GM18951 (cell line): ENCODE data around the gene MAPK1.
"Not testable (repeated sequence)": the region's sequence is repeated elsewhere in the genome, so short reads cannot be mapped to it uniquely, and the experiment has no call there.

Source experiments
- POLR2A ChIP-seq: IDR thresholded peaks from 4 replicates; pipeline ENCODE4 v1.6.1; 2011; ENCODE audit warnings: mild to moderate bottlenecking; ENCODE audit not compliant: insufficient read length, insufficient read depth; ENCODE audit errors: extremely low read depth
- in situ Hi-C: fragments of 300-500 bp; cut with MboI; formaldehyde crosslinking; loops from one replicate; pipeline ENCODE4 v1.12.0; 2022; ENCODE audit warnings: low sequenced_read_pairs, mixed read lengths, inconsistent platforms; ENCODE audit not compliant: unreplicated experiment

The MAPK1 gene

DNA sequence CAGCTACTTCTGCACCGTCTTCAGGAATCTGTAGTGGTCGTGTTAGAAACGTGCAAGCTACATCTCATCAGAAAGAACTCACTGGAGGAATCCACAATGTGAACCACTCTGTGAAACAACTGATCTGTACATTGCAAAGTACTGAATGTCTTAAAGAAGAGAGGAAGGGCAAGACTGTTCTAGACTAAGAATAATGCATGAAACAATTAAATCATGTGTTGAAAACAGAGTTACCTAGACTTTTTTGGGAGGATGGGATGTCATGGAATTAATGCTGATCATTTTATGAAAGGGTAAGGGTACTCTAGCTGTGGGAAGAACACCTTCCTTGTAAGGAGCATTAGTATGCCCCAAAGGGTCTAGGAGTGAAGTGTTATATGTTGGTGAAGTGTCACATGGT lies 71.2 kb downstream of the MAPK1 start:
- no peak for TF ChIP-seq POLR2A
- in situ Hi-C loops: no loop called here

DNA sequence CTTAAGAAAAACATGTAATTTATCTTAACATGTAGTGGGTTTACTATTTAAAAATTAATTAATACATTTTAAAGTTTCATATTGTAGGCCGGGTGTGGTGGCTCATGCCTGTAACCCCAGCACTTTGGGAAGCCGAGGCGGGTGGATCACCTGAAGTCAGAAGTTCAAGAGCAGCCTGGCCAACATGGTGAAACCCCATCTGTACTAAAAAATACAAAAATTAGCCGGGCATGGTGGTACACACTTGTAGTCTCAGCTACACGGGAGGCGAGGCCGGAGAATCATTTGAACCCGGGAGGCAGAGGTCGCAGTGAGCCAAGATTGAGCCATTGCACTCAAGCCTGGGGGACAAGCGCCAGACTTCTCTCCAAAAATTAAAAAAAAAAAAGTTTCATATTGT lies 73.7 kb downstream of the MAPK1 start:
- in situ Hi-C loops: not testable (repeated sequence)

DNA sequence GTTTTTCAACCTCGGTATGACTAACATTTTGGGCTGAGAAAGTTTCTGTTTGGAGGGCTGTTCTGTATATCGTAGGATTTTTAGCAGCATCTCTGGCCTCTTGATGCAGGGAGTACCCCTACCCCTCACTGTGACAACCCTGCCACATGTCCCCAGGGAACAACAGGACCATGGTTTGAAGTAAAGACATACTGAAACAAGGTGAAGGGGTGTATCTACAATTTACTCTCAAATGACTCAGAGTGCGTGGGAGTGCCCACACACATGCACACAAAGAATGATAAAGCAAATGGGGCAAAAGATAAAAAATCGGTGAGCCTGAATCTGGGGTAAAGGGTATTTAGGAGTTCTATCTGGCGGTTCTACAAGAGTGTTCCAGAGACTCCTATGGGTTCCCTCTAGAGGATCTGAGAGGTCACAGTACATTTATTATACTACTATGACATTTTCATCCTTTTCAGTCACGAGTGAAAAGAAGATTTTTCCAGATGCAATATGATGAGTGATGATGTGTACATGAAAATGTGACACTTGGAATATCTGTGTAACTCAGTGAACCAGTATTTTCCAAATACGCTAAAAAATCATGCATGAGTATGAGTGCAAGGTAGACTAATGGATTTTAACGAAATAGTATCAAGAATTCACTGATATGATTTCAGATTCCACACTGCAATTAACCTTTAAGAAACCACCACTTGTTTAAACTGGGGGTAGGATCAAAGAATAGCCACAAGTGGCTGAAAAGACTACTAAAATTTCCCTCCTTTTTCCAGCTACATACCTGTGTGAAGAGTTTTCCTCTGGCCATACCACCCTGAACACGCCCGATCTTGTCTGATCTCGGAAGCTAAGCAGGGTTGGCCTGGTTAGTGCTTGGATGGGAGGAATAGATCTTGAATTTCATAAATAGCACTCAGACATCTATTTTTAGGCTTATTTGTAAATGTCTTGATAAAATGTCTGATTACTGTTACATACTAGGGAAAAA lies 75.5 kb downstream of the MAPK1 start:
- in situ Hi-C loops: no loop called here
- no peak for TF ChIP-seq POLR2A

- in situ Hi-C loops: not testable (repeated sequence)
Observed at GRCh38 chr22:21790849-21791610, 76.4 kb downstream of the MAPK1 start.

DNA sequence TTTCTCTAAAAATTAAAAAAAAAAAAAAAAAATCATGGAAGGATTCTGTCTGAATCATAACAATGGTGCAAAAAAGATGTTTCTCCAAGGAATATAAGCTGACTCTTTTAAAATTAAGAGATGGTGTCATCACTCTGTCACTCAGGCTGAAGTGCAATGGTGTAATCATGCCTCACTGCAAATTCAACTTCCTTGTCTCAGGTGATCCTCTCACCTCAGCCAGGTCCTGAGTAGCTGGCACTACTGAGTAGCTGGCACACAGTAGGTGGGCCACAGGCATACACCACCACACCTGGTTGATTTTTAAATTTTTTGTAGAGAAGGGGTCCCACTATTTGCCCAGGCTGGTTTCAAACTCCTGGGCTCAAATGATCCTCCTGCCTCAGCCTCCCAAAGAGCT lies 77.1 kb downstream of the MAPK1 start:
- no peak for TF ChIP-seq POLR2A
- in situ Hi-C loops: no loop called here

DNA sequence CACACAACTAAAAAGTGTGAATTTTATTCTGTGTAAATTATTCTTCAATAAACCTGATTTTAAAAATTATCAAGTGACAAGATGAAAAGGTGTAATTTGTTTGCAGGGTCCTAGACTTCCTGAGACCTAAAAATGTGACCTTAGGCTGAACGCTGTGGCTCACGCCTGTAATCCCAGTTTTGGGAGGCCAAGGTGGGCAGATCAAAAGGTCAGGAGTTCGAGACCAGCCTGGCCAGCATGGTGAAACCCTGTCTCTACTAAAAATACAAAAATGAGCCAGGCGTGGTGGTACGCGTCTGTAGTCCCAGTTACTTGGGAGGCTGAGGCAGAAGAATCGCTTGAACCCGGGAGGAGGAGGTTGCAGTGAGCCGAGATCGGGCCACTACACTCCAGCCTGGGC lies 79.9 kb downstream of the MAPK1 start:
- in situ Hi-C loops: not testable (repeated sequence)

DNA sequence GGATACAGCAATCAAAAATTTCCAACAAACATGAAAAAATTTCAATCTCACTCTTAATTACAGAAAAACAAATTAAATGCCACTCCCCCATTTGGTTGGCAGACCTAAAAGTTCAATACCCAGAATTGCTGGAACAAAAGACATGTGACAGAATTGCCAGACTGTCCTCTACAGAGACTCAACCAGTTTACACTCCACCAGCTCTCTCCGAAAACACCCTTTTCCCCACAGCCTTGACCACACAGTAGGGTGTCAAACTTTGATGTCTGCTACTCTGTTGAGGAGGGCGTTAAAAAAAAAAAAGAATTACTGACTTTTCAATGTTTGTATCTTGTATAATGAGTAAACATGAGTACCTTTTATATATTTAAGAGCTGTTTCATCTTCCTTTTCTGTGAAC lies 87.2 kb downstream of the MAPK1 start:
- TF ChIP-seq POLR2A: no peak
- in situ Hi-C loops: no loop called here

GRCh38 chr22:21779444-21779843 lies 88.0 kb downstream of the MAPK1 start:
- in situ Hi-C loops: no loop called here
- TF ChIP-seq POLR2A: no peak

- in situ Hi-C loops: no loop called here
- TF ChIP-seq POLR2A: no peak
Observed at GRCh38 chr22:21778705-21779363, 88.6 kb downstream of the MAPK1 start.

- no peak for TF ChIP-seq POLR2A
- in situ Hi-C loops: no loop called here
Observed at GRCh38 chr22:21771631-21771976, 95.8 kb downstream of the MAPK1 start.

- TF ChIP-seq POLR2A: no peak
Observed at GRCh38 chr22:21768435-21768834, 99.0 kb downstream of the MAPK1 start.

GRCh38 chr22:21766691-21767462 lies 100.6 kb downstream of the MAPK1 start:
- in situ Hi-C loops: no loop called here
- TF ChIP-seq POLR2A: no peak

More at GRCh38 chr22:21768435-21768834, 99.0 kb downstream of the MAPK1 start:
- in situ Hi-C loops: no loop called here
